GM19043 (cell line): ENCODE measurements around the gene PROSER3.
A peak's percentile ranks its signal among the peaks of the same experiment; 100 is the strongest.

ENCODE experiments used
- ATAC-seq: cut with Tn5 transposase; IDR thresholded peaks from one replicate; pipeline ENCODE4 v1.9.1; 2021; ENCODE audit warnings: low read depth; ENCODE audit not compliant: unreplicated experiment

PROSER3 gene

DNA sequence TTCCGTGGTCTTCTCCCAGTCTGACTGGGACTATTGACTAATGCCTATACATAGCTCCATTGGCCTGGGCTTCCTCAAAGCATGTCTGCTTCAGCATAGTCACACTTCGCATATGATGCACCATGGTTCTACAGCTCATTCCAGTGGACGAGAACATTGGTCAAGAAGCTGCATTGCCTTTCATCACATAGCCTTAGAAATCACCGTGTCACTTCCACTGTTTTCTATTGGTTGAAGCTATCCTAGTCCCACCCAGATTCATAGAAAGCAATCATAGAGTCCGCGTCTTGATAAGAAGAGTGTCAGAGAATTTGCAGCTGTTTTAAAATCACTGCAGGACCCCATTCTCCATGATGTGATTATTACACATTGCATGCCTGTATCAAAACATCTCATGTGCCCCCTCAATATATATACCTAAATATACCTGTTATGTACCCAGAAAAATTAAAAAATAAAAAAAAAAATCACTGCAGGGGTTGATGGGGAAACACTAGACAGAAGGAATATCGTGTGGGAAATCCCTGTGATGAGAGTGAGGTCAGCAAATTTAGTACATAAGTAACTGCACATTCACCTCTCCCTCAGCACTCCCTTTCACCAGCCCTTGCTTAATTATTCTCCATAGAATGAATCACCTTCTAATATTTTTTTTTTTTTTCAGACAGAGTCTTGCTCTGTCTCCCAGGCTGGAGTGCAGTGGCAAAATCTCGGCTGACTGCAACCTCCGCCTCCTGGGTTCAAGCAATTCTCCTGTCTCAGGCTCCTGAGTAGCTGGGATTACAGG lies 15.2 kb downstream of the PROSER3 start:
- ATAC-seq = no peak

- no peak for ATAC-seq
These were observed 16.5 kb downstream of the PROSER3 start for GRCh38 chr19:35774274-35775045.

DNA sequence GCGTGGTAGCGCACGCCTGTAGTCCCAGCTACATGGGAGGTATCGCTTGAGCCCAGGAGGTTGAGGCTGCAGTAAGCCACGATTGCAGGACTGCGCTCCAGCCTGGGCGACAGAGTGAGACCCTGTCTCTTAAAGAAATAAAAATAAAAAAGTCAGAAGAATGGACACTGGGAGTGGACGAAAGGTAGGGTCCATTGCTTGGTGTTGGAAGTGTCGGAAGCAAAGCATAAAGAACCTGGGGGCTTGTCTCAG lies 17.0 kb downstream of the PROSER3 start:
- ATAC-seq = no peak

DNA sequence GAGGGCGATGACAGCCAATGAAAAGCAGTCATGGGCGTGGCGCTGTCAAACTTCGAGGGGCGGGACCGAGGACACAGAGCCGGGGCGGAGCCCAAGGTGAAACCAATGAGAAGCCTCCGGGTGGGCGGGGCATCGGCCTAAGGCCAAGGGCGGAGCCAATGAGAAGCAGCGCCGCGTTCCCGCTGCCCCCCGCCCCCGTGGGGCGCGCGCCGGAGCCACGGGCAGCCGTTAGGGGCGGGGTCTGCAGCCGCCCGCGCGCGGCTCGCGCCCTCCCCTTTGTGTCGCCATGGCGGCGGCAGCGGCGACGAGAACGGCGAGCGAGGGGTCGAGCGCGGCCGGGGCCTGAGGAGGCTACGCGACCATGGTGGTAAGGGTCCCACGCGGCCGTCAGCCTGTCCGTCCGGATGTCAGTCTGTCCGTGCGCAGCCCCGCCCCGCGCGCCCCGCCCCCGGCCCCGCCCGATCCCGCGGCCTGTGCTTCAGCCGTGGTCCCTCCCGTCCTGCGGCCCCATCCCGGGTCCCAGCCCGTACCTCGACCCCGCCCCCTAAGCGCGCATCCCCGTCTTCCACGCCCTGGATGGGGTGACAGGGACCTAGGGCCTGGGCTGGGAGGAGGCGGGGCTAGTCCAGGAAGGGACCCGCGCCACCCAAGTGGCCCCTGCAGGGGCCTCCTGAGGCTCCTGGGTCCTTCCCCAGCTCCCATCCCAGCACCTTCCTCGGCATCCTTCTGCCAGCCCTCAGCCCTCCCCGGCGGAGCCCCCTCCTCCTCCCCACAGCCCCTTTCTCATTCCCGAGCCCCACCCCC lies 17.5 kb downstream of the PROSER3 start, which contains the start of gene ARHGAP33:
TSS of gene ARHGAP33 (plus strand) at position 267 of the 804 bp plus-strand sequence. CDS start at position 362, 95 bp downstream.
- ATAC-seq = peak; percentile 89

- no peak for ATAC-seq
These were observed 18.3 kb downstream of the PROSER3 start for GRCh38 chr19:35776102-35776788.

GRCh38 chr19:35777086-35777841 lies 19.3 kb downstream of the PROSER3 start:
- no peak for ATAC-seq

- ATAC-seq = no peak
These were observed 20.0 kb downstream of the PROSER3 start for GRCh38 chr19:35777961-35778360.

GRCh38 chr19:35779033-35779432 lies 21.1 kb downstream of the PROSER3 start:
- no peak for ATAC-seq

- ATAC-seq = no peak
These were observed 22.1 kb downstream of the PROSER3 start for GRCh38 chr19:35780058-35780457.

DNA sequence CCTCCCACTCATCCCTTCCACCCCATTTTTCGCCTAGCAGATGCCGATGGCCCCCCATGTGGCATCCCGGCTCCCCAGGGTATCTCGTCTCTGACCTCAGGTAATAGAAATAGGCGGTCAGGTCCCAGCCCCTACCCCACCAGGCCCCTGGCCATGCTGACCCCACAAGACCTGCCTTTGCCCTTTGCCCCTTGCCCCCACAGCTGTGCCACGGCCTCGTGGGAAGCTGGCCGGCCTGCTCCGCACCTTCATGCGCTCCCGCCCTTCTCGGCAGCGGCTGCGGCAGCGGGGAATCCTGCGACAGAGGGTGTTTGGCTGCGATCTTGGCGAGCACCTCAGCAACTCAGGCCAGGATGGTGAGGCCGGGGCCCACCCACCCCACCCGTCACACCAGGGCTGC lies 22.7 kb downstream of the PROSER3 start:
- no peak for ATAC-seq

GRCh38 chr19:35781650-35782049 lies 23.7 kb downstream of the PROSER3 start:
- ATAC-seq = no peak

DNA sequence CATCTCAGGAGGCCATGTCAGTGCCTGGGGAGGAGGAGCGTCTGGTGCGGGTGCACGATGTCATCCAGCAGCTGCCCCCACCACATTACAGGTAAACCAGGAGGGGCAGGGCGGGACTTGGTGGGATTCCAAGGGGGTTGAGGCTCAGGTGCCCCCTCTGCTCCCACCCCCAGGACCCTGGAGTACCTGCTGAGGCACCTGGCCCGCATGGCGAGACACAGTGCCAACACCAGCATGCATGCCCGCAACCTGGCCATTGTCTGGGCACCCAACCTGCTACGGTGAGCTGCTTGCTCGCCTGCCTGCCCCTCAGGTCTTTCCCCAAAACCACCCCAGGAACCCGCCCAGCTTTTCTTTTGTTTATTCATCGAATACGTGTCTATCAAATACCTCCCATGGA lies 24.6 kb downstream of the PROSER3 start:
- no peak for ATAC-seq

GRCh38 chr19:35783469-35784434 lies 25.8 kb downstream of the PROSER3 start:
- ATAC-seq = no peak

DNA sequence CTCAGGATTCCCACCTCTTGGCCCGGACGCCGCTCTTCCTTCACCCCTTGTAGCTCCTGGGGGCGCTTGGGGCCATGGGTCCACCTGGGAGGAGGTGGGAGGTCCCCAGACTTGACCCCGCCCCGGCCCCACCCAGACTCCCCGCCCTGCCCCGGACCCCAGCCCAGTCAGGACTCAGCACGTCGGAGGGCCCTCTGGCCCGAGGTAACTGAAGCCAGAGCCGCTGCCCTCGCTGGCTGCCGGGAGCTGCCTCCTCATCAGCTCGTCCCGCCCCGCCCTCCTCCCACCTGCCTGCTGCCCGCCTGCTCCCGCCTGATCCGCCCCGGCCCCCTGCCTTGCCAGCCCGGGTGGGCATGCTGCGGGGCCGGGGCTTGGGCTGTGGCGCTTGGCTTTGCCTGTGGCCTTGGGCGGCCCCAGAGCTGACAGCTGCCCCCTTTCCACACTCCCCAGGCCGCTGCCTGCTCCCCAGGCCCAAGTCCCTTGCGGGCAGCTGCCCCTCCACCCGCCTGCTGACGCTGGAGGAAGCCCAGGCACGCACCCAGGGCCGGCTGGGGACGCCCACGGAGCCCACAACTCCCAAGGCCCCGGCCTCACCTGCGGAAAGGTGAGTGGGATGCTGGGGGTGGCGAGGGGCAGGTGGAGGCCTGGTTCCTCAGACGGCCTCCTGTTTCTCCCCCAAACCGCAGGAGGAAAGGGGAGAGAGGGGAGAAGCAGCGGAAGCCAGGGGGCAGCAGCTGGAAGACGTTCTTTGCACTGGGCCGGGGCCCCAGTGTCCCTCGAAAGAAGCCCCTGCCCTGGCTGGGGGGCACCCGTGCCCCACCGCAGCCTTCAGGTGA lies 26.7 kb downstream of the PROSER3 start:
- no peak for ATAC-seq

- ATAC-seq = no peak
These were observed 27.3 kb downstream of the PROSER3 start for GRCh38 chr19:35785339-35785627.

GRCh38 chr19:35786299-35787160 lies 28.6 kb downstream of the PROSER3 start:
- no peak for ATAC-seq

- ATAC-seq = no peak
These were observed 29.3 kb downstream of the PROSER3 start for GRCh38 chr19:35787227-35787799.
